ENCODE measurements around the gene KCNQ1. TPM values are rescaled to one million over a fixed set of nuclear protein-coding genes. Genes with fewer than 3 reads are reported as not detected.

Gene KCNQ1
- total and polyA plus RNA-seq, 2 experiments from 2014 or later = 0.45 to 0.87 TPM

GRCh38 chr11:2690596-2691354 is 246.0 kb downstream of the KCNQ1 start:
- Mint-ChIP-seq H3K27me3 (ENCODE audit: insufficient read depth, low read depth, poor library complexity) (peaks cover 22% of the 10 kb centered on the region), H3K36me3 (ENCODE audit: low read depth) (peaks cover 19% of the 10 kb centered on the region), H3K27ac (0 out of 2 replicates have a peak overlapping the region, but pooled peaks have one; percentile 67), H3K4me3 (peak overlapping the region; percentile 48; the same call in 1 of the 3 replicates), H3K4me1 (peaks cover 83% of the 10 kb centered on the region), H3K9me3 (no peaks in the 10 kb centered on the region; the same call in 1 of the 3 replicates)
- H3F3A ChIP-seq (replicated peaks; ENCODE audit: low read depth) = peaks cover 13% of the 10 kb centered on the region
- no peaks in the 10 kb centered on the region for H3K36me3 ChIP-seq (ENCODE audit: insufficient read depth)
- H4K20me1 ChIP-seq (replicated peaks; ENCODE audit: insufficient read depth) = peaks cover 7% of the 10 kb centered on the region
- TF ChIP-seq ZNF114 (CRISPR knock-in tag; IDR thresholded peaks at IDR 0.05) (no peak), POLR2AphosphoS5 (IDR thresholded peaks at IDR 0.05; ENCODE audit: low read depth) (no peak), ZNF462 (CRISPR knock-in tag; IDR thresholded peaks at IDR 0.05) (no peak), EZH2phosphoT487 (IDR thresholded peaks at IDR 0.05; ENCODE audit: unreplicated experiment) (no peak), NANOG (IDR thresholded peaks at IDR 0.05; ENCODE audit: borderline replicate concordance) (no peak), JUNB (IDR thresholded peaks at IDR 0.05; ENCODE audit: unreplicated experiment) (no peak), STAT1 (IDR thresholded peaks at IDR 0.05; ENCODE audit: unreplicated experiment) (no peak), REST (IDR thresholded peaks at IDR 0.05; ENCODE audit: unreplicated experiment) (no peak), ETS1 (IDR thresholded peaks at IDR 0.05) (no peak), ZNF331 (CRISPR knock-in tag; IDR thresholded peaks at IDR 0.05; ENCODE audit: low read depth) (no peak)
- H3K27me3 ChIP-seq (ENCODE audit: insufficient read depth) = no peaks in the 10 kb centered on the region
- H2AFZ ChIP-seq = no peak overlapping the region
- no peak for ATAC-seq
- 0 out of 2 replicates have a peak overlapping the region, but pooled peaks have one; percentile 17 for H3K4me3 ChIP-seq
- no peaks in the 10 kb centered on the region for H3K9me2 ChIP-seq (ENCODE audit: insufficient read depth)
- no peak overlapping the region for H3K27ac ChIP-seq (ENCODE audit: low read depth)
- H3K4me1 ChIP-seq (ENCODE audit: insufficient read depth) = peaks cover 67% of the 10 kb centered on the region
- peak overlapping the region; percentile 65 for H3K4me2 ChIP-seq
- DNase-seq (ENCODE audit: low spot score) = peak; percentile 24
- peaks cover 84% of the 10 kb centered on the region for H3K79me2 ChIP-seq (replicated peaks; ENCODE audit: insufficient read depth)

All from GM23338 (cell line).